ENCODE results near the gene MB.
"Not testable (repeated sequence)": the region's sequence is repeated elsewhere in the genome, so short reads cannot be mapped to it uniquely, and the experiment has no call there.

DNA sequence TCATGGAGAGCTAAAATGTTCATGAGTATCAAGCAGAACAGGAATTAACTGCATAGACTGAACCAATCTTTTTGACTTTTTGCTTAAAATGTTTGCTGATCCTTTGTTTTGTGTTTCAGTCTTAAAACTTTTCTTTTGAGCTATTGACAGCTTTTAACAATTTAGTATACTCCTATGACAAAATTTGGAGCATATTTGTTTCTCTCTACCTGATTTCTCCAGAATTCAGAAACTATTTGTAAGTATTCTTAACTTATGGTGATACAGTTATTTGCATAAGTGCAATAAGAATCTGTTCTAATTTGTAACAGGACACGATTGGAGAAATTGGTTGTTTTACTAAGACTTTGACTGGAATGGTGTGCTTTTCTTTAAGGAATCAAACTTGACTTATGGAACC lies 49.6 kb upstream of the MB start:
- not testable (repeated sequence) for TF ChIP-seq TAF1, POLR2A (IDR thresholded peaks at IDR 0.05; ENCODE audit: low read depth, low read length)

Data from GM12891 (cell line).